Mammary epithelial cell (primary cell): ENCODE measurements around the gene ARHGAP9.

Source experiments
- EZH2 ChIP-seq: IDR thresholded peaks from 2 replicates; pipeline ENCODE4 v1.6.1; 2012; ENCODE audit warnings: low read length, inconsistent platforms, borderline replicate concordance
- TF ChIP-seq, protein P1 (sequence below), 2 donors: IDR thresholded peaks in 1 of 2; conservative IDR thresholded peaks in 1 of 2; 2 replicates each; pipeline ENCODE4 v1.5.1; 2011 to 2012; ENCODE audit warnings: inconsistent platforms in 2 of 2, low read length in 2 of 2, mild to moderate bottlenecking in 2 of 2, control low read depth in 1 of 2, low read depth in 1 of 2; ENCODE audit not compliant: insufficient read depth in 1 of 2; ENCODE audit errors: extremely low read depth in 1 of 2

DNA sequence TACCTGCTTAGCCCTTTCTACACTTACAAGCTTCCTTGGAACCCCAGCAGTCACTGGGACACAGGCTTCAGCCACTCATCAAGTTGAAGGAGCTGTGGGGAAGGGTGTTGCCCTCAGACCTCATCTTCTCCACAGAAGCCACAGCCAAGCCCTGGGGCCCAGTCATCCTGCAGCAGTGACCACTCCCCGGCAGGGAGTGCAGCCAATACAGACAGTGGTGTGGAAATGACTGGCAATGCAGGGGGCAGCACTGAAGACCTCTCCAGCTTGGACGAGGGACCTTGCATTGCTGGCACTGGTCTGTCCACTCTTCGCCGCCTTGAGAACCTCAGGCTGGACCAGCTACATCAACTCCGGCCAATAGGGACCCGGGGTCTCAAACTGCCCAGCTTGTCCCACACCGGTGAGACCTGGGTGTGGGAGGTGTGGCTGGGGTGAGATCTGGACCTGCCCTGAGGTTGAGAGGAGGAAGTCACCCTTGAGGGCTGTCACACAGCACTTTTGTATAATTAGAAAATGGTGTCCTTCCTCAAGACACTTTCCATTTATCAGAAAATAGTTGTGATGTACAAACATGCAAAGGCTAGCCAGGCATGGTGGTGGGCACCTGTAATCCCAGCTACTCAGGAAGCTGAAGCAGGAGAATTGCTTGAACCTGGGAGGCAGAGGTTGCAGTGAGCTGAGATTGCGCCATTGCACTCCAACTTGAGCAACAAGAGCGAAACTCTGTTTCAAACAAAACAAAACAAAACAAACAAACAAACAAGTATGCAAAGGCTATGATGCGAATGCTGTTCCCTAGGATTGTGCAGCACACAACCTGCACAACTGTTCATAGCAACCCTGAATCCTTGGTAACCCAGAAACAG, 10.1 kb downstream of the ARHGAP9 start:
- TF ChIP-seq EZH2, result no peak
- TF ChIP-seq, protein P1, sequence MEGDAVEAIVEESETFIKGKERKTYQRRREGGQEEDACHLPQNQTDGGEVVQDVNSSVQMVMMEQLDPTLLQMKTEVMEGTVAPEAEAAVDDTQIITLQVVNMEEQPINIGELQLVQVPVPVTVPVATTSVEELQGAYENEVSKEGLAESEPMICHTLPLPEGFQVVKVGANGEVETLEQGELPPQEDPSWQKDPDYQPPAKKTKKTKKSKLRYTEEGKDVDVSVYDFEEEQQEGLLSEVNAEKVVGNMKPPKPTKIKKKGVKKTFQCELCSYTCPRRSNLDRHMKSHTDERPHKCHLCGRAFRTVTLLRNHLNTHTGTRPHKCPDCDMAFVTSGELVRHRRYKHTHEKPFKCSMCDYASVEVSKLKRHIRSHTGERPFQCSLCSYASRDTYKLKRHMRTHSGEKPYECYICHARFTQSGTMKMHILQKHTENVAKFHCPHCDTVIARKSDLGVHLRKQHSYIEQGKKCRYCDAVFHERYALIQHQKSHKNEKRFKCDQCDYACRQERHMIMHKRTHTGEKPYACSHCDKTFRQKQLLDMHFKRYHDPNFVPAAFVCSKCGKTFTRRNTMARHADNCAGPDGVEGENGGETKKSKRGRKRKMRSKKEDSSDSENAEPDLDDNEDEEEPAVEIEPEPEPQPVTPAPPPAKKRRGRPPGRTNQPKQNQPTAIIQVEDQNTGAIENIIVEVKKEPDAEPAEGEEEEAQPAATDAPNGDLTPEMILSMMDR (conservative IDR thresholded peaks at IDR 0.05 in 1 of 2, IDR thresholded peaks at IDR 0.05 in 1 of 2; ENCODE audit: extremely low read depth in 1 of 2, insufficient read depth in 1 of 2, low read depth in 1 of 2, low read length in 2 of 2), result no peak
